ENCODE results near the gene UFD1. TPM values are rescaled to one million over a fixed set of nuclear protein-coding genes. Genes with fewer than 3 reads are reported as not detected.

UFD1 gene
- total RNA-seq, 1 experiment from 2014 or later, result 57.9 TPM

DNA sequence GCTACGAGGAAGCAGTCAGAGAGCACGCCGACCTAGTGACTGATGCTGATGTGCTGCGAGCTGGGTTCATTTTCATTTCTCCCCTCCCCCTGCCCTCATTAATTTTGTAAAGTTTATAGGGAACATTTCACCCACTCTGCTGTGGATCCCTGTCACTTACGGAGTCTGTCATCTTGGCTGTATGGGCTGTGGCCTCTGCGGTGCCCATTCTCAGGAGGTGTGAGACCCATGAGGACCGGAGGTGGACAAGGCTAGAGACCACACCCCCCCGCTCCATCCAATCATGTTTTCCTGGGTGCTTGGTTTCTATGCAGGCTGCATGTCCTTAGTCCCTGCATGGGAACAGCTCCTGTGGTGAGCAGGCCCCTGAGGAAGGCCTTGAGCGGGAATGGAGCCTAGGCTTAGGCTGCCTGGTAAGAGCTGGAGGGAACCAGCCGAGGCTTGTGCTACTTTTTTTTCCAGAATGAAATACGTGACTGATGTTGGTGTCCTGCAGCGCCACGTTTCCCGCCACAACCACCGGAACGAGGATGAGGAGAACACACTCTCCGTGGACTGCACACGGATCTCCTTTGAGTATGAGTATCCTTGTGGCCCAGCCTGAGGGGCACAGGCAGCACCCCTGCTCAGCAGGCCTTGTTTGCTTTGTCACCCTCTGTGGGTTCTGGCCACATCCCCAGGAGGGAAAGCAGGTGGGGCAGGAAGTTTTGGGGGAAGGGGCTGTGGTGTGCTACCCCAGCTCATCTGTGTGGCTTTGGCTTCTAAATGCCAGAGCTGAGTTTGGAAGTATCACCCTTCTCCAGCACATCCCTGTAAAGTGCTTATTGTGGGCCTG lies 26.1 kb upstream of the UFD1 start:
- H3K4me3 Mint-ChIP-seq, result no peak overlapping the region
- DNase-seq (ENCODE audit: low spot score) (no peak), ATAC-seq (no peak)
- H3K27me3 Mint-ChIP-seq (ENCODE audit: low read depth), result no peaks in the 10 kb centered on the region
- no peaks in the 10 kb centered on the region for H3K9me3 Mint-ChIP-seq
- TF ChIP-seq ZNF671 (CRISPR knock-in tag; IDR thresholded peaks at IDR 0.05) (no peak), IRF2 (CRISPR knock-in tag; IDR thresholded peaks at IDR 0.05; ENCODE audit: borderline replicate concordance, low read depth) (no peak), ATF1 (CRISPR knock-in tag; IDR thresholded peaks at IDR 0.05) (no peak), KAT7 (CRISPR knock-in tag; IDR thresholded peaks at IDR 0.05; ENCODE audit: borderline replicate concordance) (no peak), TP53 (CRISPR knock-in tag; IDR thresholded peaks at IDR 0.05) (no peak), GTF2I (CRISPR knock-in tag; conservative IDR thresholded peaks at IDR 0.05) (no peak), ZNF416 (CRISPR knock-in tag; IDR thresholded peaks at IDR 0.05) (no peak), SMAD4 (CRISPR knock-in tag; IDR thresholded peaks at IDR 0.05) (no peak), OVOL2 (CRISPR knock-in tag; IDR thresholded peaks at IDR 0.05; ENCODE audit: borderline replicate concordance) (no peak), NR1H2 (CRISPR knock-in tag; IDR thresholded peaks at IDR 0.05) (no peak)
- POLR2A ChIA-PET, result no interaction called here
- H3K36me3 Mint-ChIP-seq, result peaks cover 17% of the 10 kb centered on the region
- H3K4me1 Mint-ChIP-seq, result peaks cover 5% of the 10 kb centered on the region; the same call in 1 of the 2 replicates
- CTCF ChIA-PET, result interaction anchor here (0.6 kb wide), 1 partner anchor 217 kb away, joined by 5 read pairs; no protein-coding TSS in a partner anchor
- no peak overlapping the region for H3K27ac Mint-ChIP-seq

DNA sequence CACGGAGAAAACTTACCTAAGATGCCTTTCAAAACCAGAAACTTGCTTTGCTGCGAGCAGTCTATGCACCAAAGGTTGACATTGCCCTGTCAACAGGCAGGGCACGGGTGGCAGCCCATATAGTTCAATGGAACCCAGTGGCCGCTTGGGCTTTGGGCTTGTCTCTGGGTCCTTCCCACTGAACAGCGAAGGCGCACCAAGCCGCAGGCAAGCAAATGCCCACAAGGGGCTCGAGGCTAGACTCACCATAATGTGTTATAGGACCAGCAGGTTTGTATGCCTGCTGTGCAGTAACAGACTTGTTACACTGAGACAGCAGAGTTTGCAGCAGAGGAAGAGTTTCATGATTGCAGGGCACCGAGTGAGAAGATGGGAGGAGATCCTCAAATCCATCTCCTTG lies 24.9 kb upstream of the UFD1 start:
- DNase-seq (ENCODE audit: low spot score), result peak; percentile 48
- no peaks in the 10 kb centered on the region for H3K9me3 Mint-ChIP-seq
- peak; percentile 83 for ATAC-seq
- no peak overlapping the region for H3K4me3 Mint-ChIP-seq
- 0 out of 2 replicates have a peak overlapping the region, but pooled peaks have one; percentile 16 for H3K27ac Mint-ChIP-seq
- no peaks in the 10 kb centered on the region for H3K27me3 Mint-ChIP-seq (ENCODE audit: low read depth)
- peaks cover 17% of the 10 kb centered on the region for H3K36me3 Mint-ChIP-seq
- no peak for TF ChIP-seq TCF7 (CRISPR knock-in tag; IDR thresholded peaks at IDR 0.05; ENCODE audit: low read depth)
- TF ChIP-seq GABPB1 (CRISPR knock-in tag; IDR thresholded peaks at IDR 0.05), result no peak
- TF ChIP-seq, protein P1, sequence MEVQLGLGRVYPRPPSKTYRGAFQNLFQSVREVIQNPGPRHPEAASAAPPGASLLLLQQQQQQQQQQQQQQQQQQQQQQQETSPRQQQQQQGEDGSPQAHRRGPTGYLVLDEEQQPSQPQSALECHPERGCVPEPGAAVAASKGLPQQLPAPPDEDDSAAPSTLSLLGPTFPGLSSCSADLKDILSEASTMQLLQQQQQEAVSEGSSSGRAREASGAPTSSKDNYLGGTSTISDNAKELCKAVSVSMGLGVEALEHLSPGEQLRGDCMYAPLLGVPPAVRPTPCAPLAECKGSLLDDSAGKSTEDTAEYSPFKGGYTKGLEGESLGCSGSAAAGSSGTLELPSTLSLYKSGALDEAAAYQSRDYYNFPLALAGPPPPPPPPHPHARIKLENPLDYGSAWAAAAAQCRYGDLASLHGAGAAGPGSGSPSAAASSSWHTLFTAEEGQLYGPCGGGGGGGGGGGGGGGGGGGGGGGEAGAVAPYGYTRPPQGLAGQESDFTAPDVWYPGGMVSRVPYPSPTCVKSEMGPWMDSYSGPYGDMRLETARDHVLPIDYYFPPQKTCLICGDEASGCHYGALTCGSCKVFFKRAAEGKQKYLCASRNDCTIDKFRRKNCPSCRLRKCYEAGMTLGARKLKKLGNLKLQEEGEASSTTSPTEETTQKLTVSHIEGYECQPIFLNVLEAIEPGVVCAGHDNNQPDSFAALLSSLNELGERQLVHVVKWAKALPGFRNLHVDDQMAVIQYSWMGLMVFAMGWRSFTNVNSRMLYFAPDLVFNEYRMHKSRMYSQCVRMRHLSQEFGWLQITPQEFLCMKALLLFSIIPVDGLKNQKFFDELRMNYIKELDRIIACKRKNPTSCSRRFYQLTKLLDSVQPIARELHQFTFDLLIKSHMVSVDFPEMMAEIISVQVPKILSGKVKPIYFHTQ (CRISPR knock-in tag; IDR thresholded peaks at IDR 0.05), result no peak
- TF ChIP-seq GTF2I (CRISPR knock-in tag; conservative IDR thresholded peaks at IDR 0.05), result no peak
- TF ChIP-seq, protein P2, sequence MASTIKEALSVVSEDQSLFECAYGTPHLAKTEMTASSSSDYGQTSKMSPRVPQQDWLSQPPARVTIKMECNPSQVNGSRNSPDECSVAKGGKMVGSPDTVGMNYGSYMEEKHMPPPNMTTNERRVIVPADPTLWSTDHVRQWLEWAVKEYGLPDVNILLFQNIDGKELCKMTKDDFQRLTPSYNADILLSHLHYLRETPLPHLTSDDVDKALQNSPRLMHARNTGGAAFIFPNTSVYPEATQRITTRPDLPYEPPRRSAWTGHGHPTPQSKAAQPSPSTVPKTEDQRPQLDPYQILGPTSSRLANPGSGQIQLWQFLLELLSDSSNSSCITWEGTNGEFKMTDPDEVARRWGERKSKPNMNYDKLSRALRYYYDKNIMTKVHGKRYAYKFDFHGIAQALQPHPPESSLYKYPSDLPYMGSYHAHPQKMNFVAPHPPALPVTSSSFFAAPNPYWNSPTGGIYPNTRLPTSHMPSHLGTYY (CRISPR knock-in tag; IDR thresholded peaks at IDR 0.05), result no peak
- POLR2A ChIA-PET, result no interaction called here
- H3K4me1 Mint-ChIP-seq, result peaks cover 5% of the 10 kb centered on the region; the same call in 1 of the 2 replicates
- CTCF ChIA-PET, result no interaction called here

DNA sequence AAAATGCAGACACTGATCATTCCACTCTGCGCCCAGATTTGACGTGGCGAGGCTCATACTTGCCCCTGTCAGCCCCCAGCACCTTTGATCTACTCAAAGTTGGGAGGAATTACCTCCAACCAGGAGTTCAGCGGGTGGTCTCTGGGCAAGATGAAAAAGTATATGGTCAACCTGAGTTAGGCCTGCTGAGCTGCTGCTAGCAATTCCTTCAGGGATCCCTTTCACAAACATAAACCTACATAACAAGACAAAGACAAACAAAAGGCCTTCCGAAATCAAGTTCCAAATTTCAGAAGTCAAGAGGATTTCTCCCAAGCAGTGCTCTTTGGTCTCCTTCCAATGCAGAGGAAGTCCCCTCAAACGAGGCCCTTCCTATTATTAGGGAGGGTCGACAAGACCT lies 24.4 kb upstream of the UFD1 start:
- peaks cover 5% of the 10 kb centered on the region; the same call in 1 of the 2 replicates for H3K4me1 Mint-ChIP-seq
- H3K36me3 Mint-ChIP-seq, result peaks cover 16% of the 10 kb centered on the region
- H3K4me3 Mint-ChIP-seq, result no peak overlapping the region
- CTCF ChIA-PET, result interaction anchor here (0.8 to 1.8 kb wide), 2 partner anchors 52 to 126 kb away, joined by 4 to 10 read pairs; no protein-coding TSS in a partner anchor
- H3K27ac Mint-ChIP-seq, result no peak overlapping the region
- ATAC-seq (no peak), DNase-seq (ENCODE audit: low spot score) (no peak)
- no peaks in the 10 kb centered on the region for H3K9me3 Mint-ChIP-seq
- POLR2A ChIA-PET, result interaction anchor here (0.6 kb wide), 1 partner anchor 20 kb away, joined by 5 read pairs; the partner anchor contains the start of gene CLDN5
- H3K27me3 Mint-ChIP-seq (ENCODE audit: low read depth), result no peaks in the 10 kb centered on the region
- TF ChIP-seq NFE2L1 (CRISPR knock-in tag; IDR thresholded peaks at IDR 0.05) (no peak), ZNF219 (CRISPR knock-in tag; IDR thresholded peaks at IDR 0.05; ENCODE audit: borderline replicate concordance) (no peak), EMX1 (CRISPR knock-in tag; IDR thresholded peaks at IDR 0.05) (no peak), KAT7 (CRISPR knock-in tag; IDR thresholded peaks at IDR 0.05; ENCODE audit: borderline replicate concordance) (no peak)
- TF ChIP-seq, protein P3, sequence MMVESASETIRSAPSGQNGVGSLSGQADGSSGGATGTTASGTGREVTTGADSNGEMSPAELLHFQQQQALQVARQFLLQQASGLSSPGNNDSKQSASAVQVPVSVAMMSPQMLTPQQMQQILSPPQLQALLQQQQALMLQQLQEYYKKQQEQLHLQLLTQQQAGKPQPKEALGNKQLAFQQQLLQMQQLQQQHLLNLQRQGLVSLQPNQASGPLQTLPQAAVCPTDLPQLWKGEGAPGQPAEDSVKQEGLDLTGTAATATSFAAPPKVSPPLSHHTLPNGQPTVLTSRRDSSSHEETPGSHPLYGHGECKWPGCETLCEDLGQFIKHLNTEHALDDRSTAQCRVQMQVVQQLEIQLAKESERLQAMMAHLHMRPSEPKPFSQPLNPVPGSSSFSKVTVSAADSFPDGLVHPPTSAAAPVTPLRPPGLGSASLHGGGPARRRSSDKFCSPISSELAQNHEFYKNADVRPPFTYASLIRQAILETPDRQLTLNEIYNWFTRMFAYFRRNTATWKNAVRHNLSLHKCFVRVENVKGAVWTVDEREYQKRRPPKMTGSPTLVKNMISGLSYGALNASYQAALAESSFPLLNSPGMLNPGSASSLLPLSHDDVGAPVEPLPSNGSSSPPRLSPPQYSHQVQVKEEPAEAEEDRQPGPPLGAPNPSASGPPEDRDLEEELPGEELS (CRISPR knock-in tag; IDR thresholded peaks at IDR 0.05), result no peak
- TF ChIP-seq, protein P4, sequence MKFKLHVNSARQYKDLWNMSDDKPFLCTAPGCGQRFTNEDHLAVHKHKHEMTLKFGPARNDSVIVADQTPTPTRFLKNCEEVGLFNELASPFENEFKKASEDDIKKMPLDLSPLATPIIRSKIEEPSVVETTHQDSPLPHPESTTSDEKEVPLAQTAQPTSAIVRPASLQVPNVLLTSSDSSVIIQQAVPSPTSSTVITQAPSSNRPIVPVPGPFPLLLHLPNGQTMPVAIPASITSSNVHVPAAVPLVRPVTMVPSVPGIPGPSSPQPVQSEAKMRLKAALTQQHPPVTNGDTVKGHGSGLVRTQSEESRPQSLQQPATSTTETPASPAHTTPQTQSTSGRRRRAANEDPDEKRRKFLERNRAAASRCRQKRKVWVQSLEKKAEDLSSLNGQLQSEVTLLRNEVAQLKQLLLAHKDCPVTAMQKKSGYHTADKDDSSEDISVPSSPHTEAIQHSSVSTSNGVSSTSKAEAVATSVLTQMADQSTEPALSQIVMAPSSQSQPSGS (CRISPR knock-in tag; IDR thresholded peaks at IDR 0.05; ENCODE audit: borderline replicate concordance, low read depth), result no peak
- TF ChIP-seq, protein P5, sequence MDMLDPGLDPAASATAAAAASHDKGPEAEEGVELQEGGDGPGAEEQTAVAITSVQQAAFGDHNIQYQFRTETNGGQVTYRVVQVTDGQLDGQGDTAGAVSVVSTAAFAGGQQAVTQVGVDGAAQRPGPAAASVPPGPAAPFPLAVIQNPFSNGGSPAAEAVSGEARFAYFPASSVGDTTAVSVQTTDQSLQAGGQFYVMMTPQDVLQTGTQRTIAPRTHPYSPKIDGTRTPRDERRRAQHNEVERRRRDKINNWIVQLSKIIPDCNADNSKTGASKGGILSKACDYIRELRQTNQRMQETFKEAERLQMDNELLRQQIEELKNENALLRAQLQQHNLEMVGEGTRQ (CRISPR knock-in tag; IDR thresholded peaks at IDR 0.05), result no peak
- TF ChIP-seq, protein P6, sequence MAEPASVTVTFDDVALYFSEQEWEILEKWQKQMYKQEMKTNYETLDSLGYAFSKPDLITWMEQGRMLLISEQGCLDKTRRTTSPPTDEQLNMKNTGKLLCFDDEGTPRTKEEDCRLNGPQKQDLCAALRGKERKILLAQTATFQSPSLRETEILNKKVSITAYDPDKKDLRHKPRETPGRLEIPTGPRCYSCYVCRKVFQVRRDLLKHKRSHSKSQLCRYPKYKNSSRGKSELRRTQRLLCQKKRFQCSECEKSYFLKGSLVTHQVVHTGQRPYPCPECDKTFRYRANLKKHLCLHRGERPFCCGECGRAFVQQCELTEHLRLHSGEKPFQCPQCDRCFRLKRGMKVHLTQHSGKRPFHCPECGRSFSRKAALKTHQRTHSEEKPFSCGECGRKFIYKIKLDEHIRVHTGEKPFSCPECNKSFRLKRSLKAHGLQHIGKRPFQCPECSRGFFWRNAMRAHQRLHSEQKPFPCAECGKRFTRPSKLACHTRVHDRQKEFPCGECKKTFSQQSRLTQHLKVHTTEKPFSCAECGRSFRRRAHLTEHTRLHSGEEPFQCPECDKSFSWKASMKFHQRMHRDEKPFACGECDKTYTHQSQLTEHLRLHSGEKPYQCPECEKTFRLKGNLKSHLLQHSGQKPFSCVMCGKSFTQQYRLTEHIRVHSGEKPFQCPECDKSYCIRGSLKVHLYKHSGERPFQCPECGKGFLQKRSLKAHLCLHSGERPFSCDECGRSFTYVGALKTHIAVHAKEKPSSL (CRISPR knock-in tag; conservative IDR thresholded peaks at IDR 0.05), result no peak
